Measurements from ENCODE around the gene LILRA6.
"Not testable (repeated sequence)": the region's sequence is repeated elsewhere in the genome, so short reads cannot be mapped to it uniquely, and the experiment has no call there.

LILRA6 gene

GRCh38 chr19:54266133-54266532 lies 23.5 kb upstream of the LILRA6 start:
- DNase-seq (ENCODE audit: low read depth in 4 of 4, low spot score in 1 of 4) = peak; percentile 34 to 60 (median 55)

- DNase-seq (ENCODE audit: low read depth in 4 of 4, low spot score in 1 of 4) = no peak
These were observed 19.9 kb upstream of the LILRA6 start for GRCh38 chr19:54262470-54262869.

GRCh38 chr19:54262066-54262465 lies 19.5 kb upstream of the LILRA6 start:
- DNase-seq (ENCODE audit: low read depth in 4 of 4, low spot score in 1 of 4) = no peak

GRCh38 chr19:54257116-54257480 lies 14.5 kb upstream of the LILRA6 start, which contains the start of gene LILRB5:
Gene LILRB5 (minus strand): TSS chr19:54257273. CDS start chr19:54257193, 80 bp downstream.
- DNase-seq (ENCODE audit: low read depth in 4 of 4, low spot score in 1 of 4) = no peak

GRCh38 chr19:54256250-54257115 lies 13.9 kb upstream of the LILRA6 start:
- DNase-seq (ENCODE audit: low read depth in 4 of 4, low spot score in 1 of 4) = no peak

- no peak for DNase-seq (ENCODE audit: low read depth in 4 of 4, low spot score in 1 of 4)
These were observed 12.7 kb upstream of the LILRA6 start for GRCh38 chr19:54255105-54255775.

GRCh38 chr19:54254195-54254906 lies 11.8 kb upstream of the LILRA6 start:
- no peak for DNase-seq (ENCODE audit: low read depth in 4 of 4, low spot score in 1 of 4)

GRCh38 chr19:54253331-54254194 lies 11.0 kb upstream of the LILRA6 start:
- DNase-seq (ENCODE audit: low read depth in 4 of 4, low spot score in 1 of 4) = no peak

- no peak for DNase-seq (ENCODE audit: low read depth in 4 of 4, low spot score in 1 of 4)
These were observed 10.3 kb upstream of the LILRA6 start for GRCh38 chr19:54252845-54253244.

- DNase-seq (ENCODE audit: low read depth in 4 of 4, low spot score in 1 of 4) = no peak
These were observed 9.7 kb upstream of the LILRA6 start for GRCh38 chr19:54252243-54252642.

GRCh38 chr19:54248016-54248601 lies 5.5 kb upstream of the LILRA6 start:
- DNase-seq (ENCODE audit: low read depth in 4 of 4, low spot score in 1 of 4) = peak in 2 of 4 experiments; percentile 7 to 45

- DNase-seq (ENCODE audit: low read depth in 4 of 4, low spot score in 1 of 4) = no peak
These were observed 4.7 kb upstream of the LILRA6 start for GRCh38 chr19:54247106-54247930.

GRCh38 chr19:54245936-54246335 lies 3.3 kb upstream of the LILRA6 start:
- no peak for DNase-seq (ENCODE audit: low read depth in 4 of 4, low spot score in 1 of 4)

GRCh38 chr19:54243809-54244208 lies 1.2 kb upstream of the LILRA6 start:
- not testable (repeated sequence) for DNase-seq (ENCODE audit: low read depth in 4 of 4, low spot score in 1 of 4)

- not testable (repeated sequence) for DNase-seq (ENCODE audit: low read depth in 4 of 4, low spot score in 1 of 4)
These were observed 356 bp downstream of the LILRA6 start for GRCh38 chr19:54242234-54242633.

GRCh38 chr19:54240372-54241336 lies 1.9 kb downstream of the LILRA6 start:
- DNase-seq (ENCODE audit: low read depth in 4 of 4, low spot score in 1 of 4) = not testable (repeated sequence)

GRCh38 chr19:54239491-54240371 lies 2.9 kb downstream of the LILRA6 start:
- DNase-seq (ENCODE audit: low read depth in 4 of 4, low spot score in 1 of 4) = not testable (repeated sequence)
